ENCODE measurements around the gene FOXR1. TPM values are rescaled to one million over a fixed set of nuclear protein-coding genes. Genes with fewer than 3 reads are reported as not detected.

FOXR1 gene
- total RNA-seq, 4 donors from 2014 or later: not detected

- H3K4me3 ChIP-seq: no peak overlapping the region
- no peak for TF ChIP-seq POLR2A (IDR thresholded peaks at IDR 0.05)
- no peak for TF ChIP-seq CTCF (IDR thresholded peaks at IDR 0.05)
- H3K4me1 ChIP-seq: no peaks in the 10 kb centered on the region
- H3K27ac ChIP-seq: no peak overlapping the region
- no peaks in the 10 kb centered on the region for H3K36me3 ChIP-seq
- DNase-seq: no peak
- H3K27me3 ChIP-seq: no peaks in the 10 kb centered on the region
- H3K9me3 ChIP-seq: no peaks in the 10 kb centered on the region
- intact Hi-C loops (cut with DNase I; ENCODE audit: low total_unique reads): no loop called here
These were observed 32.8 kb upstream of the FOXR1 start for GRCh38 chr11:118938491-118939403.

GRCh38 chr11:118939404-118939915 lies 32.1 kb upstream of the FOXR1 start:
- no peaks in the 10 kb centered on the region for H3K4me1 ChIP-seq
- H3K9me3 ChIP-seq: no peaks in the 10 kb centered on the region
- no peaks in the 10 kb centered on the region for H3K27me3 ChIP-seq
- no peak for DNase-seq
- intact Hi-C loops (cut with DNase I; ENCODE audit: low total_unique reads): no loop called here
- no peak overlapping the region for H3K27ac ChIP-seq
- no peak overlapping the region for H3K4me3 ChIP-seq
- H3K36me3 ChIP-seq: no peaks in the 10 kb centered on the region
- TF ChIP-seq CTCF (IDR thresholded peaks at IDR 0.05) (no peak), POLR2A (IDR thresholded peaks at IDR 0.05) (no peak)

GRCh38 chr11:118939953-118940598 lies 31.5 kb upstream of the FOXR1 start:
- TF ChIP-seq CTCF (IDR thresholded peaks at IDR 0.05) (no peak), POLR2A (IDR thresholded peaks at IDR 0.05) (no peak)
- no peak for DNase-seq
- H3K4me3 ChIP-seq: no peak overlapping the region
- H3K27me3 ChIP-seq: no peaks in the 10 kb centered on the region
- intact Hi-C loops (cut with DNase I; ENCODE audit: low total_unique reads): no loop called here
- H3K36me3 ChIP-seq: no peaks in the 10 kb centered on the region
- H3K4me1 ChIP-seq: no peaks in the 10 kb centered on the region
- no peaks in the 10 kb centered on the region for H3K9me3 ChIP-seq
- H3K27ac ChIP-seq: no peak overlapping the region

GRCh38 chr11:118947091-118947490 lies 24.5 kb upstream of the FOXR1 start:
- no peak for DNase-seq
- Histone ChIP-seq H3K36me3 (no peaks in the 10 kb centered on the region), H3K27ac (no peak overlapping the region), H3K9me3 (no peaks in the 10 kb centered on the region), H3K27me3 (no peaks in the 10 kb centered on the region), H3K4me3 (no peak overlapping the region), H3K4me1 (no peaks in the 10 kb centered on the region)
- intact Hi-C loops (cut with DNase I; ENCODE audit: low total_unique reads): no loop called here
- TF ChIP-seq POLR2A (IDR thresholded peaks at IDR 0.05) (no peak), CTCF (IDR thresholded peaks at IDR 0.05) (no peak)

GRCh38 chr11:118948000-118948399 lies 23.6 kb upstream of the FOXR1 start:
- no peaks in the 10 kb centered on the region for H3K27me3 ChIP-seq
- H3K4me1 ChIP-seq: no peaks in the 10 kb centered on the region
- intact Hi-C loops (cut with DNase I; ENCODE audit: low total_unique reads): no loop called here
- TF ChIP-seq POLR2A (IDR thresholded peaks at IDR 0.05) (no peak), CTCF (IDR thresholded peaks at IDR 0.05) (no peak)
- H3K27ac ChIP-seq: no peak overlapping the region
- DNase-seq: no peak
- no peak overlapping the region for H3K4me3 ChIP-seq
- H3K36me3 ChIP-seq: no peaks in the 10 kb centered on the region
- H3K9me3 ChIP-seq: no peaks in the 10 kb centered on the region

All from uterus (tissue), 4 donors.